AG08396 (cell line): Measurements from ENCODE around the gene SLC11A2.
A peak's percentile ranks its signal among the peaks of the same experiment; 100 is the strongest.

Source experiments
- DNase-seq: peaks from one replicate; pipeline ENCODE4 v3.0.0; 2012; ENCODE audit warnings: low spot score, mixed read lengths

The SLC11A2 gene

GRCh38 chr12:51025836-51026638 is at the start of gene SLC11A2:
TSS of gene SLC11A2 (minus strand) at chr12:51026384. CDS start at chr12:51010728, 15,656 bp downstream.
- DNase-seq = peak; percentile 98

DNA sequence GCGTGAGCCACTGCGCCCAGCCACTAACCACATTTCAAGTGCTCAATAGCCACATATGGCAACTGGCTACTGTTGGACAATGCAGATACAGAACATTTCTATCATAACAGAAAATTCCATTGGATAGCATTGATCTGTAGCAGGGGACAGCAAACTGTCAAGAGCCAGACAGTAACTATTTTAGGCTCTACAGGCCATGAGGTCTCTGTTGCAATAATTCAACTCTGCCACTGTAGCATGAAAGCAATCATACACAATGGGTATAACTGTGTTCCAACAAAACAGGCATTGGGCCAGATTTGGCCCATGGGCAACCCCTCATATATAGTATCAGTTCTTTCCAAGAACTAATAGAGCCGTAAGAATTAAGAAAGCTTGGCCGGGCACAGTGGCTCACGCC is 49.2 kb upstream of the SLC11A2 start:
- DNase-seq = no peak

DNA sequence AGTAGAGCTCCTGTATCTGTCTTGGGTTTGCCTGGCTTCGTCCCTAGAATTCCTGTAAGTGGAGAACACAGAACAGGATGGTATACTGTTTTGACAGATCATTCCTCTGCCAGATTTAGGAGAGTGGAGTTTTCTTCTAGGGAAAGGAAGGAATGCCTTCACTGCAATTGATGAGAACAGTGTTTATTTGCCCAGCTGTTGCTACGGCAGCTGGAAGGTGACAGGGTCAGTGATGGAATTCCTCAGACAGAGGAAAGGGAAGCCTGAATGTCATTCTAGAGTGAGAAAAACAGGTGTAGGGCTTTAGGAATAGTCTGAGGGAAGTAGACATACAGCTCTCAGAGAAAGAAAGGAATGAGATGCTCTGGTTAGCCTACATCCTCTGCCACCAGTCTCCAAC is 45.5 kb upstream of the SLC11A2 start:
- no peak for DNase-seq

DNA sequence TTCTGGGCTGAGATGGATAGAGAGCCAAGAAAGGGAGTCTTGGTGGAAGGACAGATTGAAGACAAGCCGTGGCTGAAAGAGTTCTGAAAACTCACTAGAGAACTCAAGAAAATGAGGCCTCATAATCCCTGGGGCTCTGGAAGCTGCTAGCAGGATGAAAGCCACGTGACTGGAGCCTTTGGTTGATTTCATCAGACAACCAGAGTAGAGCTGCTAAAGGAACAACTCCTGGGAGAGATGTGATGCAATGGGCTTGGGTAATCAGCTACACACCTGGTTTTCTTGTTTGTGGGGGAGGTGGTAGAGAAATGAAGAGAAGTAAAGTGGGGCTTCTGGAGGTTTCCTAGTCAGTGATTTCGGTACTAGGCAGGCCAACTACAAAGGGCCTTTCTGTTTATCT is 43.8 kb upstream of the SLC11A2 start:
- no peak for DNase-seq

GRCh38 chr12:51067771-51068170 is 41.6 kb upstream of the SLC11A2 start:
- DNase-seq = no peak

DNA sequence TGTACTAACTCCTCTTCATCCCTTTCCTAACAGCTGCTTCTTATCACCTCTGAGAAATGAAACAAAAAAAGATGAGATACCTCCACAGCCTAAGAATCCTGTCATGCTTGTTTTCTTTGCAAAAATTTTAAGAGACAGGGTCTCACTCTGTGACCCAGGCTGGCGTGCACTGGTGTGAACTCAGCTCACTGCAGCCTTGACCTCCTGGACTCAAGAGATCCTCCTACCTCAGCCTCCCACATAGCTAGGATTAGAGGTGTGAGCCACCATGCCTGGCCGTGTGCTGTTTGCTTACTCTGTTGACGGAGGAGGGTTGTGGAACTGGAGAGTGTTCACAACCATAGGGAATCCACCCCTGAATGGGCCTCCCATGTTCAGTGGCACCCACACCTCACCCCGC is 41.0 kb upstream of the SLC11A2 start:
- DNase-seq = no peak

- no peak for DNase-seq
These were observed 39.3 kb upstream of the SLC11A2 start for GRCh38 chr12:51065530-51065929.

DNA sequence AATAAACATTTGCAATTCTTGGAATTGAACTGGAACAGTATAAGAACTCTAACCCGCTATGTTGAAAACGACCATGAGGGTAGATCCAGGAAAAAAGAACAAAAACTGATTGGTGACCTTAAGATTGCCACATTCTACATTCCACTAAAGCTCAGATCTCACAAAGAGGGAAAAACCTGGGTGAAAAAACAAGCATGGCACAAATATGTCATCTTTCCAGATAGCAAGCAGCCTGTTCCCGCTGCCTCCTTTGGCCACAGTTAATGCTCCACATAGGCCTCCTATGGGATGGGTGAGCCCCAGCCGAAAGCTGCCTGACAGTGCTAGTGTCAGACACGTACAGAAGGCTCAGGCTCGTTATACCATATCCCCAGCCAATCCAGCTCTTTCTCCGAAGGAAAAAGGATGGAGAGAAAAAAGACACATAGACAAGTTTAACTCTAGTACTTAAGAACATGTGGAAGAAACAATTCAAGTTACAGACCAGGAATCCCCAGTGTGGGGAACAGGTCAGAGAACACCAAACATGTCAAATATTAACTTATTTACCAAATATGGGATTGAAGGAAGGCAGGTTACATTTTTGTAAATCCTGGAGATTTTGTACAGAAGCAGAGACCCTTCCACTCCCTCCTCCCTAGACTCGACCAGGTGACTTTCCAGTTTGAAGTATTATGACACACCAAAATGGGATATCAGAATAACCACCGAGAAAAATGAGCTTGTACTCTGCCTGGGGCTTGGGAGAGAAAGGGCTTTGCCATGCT is 36.6 kb upstream of the SLC11A2 start:
- no peak for DNase-seq

- DNase-seq = no peak
These were observed 32.9 kb upstream of the SLC11A2 start for GRCh38 chr12:51059086-51059485.

DNA sequence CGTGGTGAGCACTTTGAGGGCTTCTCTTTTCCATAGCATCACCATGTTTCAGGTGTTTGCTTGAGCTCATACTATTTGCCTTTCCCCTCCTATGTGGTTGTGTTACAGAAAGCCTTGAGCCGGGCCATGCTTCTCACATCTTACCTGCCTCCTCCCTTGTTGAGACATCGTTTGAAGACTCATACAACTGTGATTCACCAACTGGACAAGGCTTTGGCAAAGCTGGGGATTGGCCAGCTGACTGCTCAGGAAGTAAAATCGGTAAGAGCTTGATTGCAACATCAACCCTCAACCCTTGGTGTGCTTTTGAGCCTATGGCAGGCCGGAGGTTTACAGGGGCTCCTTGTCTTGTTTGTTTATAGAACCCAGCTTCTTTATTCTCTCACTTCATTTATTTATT is 30.1 kb upstream of the SLC11A2 start:
- no peak for DNase-seq

GRCh38 chr12:51055060-51055459 is 28.9 kb upstream of the SLC11A2 start:
- DNase-seq = no peak

DNA sequence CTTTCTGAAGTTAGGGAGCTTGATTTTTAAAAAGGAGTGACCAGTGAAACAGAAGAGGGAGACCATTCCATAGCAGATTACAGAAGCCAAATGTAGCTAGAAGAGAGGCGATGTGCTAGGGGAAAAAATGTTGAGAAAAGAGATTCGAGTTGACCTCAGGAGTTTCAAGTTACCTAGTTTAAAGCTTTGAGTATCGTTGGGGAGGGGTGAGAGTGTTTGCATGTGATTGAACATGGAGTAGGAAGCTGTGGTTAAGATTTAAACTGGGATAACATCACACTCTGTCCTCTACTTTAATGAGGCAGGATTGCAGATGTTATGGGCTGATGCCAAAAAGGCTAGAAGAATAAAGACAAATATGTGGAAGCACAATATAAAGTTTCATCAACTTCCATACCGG is 25.6 kb upstream of the SLC11A2 start:
- DNase-seq = no peak

GRCh38 chr12:51049525-51049924 is 23.3 kb upstream of the SLC11A2 start:
- no peak for DNase-seq

GRCh38 chr12:51048661-51049251 is 22.6 kb upstream of the SLC11A2 start:
- DNase-seq = no peak

DNA sequence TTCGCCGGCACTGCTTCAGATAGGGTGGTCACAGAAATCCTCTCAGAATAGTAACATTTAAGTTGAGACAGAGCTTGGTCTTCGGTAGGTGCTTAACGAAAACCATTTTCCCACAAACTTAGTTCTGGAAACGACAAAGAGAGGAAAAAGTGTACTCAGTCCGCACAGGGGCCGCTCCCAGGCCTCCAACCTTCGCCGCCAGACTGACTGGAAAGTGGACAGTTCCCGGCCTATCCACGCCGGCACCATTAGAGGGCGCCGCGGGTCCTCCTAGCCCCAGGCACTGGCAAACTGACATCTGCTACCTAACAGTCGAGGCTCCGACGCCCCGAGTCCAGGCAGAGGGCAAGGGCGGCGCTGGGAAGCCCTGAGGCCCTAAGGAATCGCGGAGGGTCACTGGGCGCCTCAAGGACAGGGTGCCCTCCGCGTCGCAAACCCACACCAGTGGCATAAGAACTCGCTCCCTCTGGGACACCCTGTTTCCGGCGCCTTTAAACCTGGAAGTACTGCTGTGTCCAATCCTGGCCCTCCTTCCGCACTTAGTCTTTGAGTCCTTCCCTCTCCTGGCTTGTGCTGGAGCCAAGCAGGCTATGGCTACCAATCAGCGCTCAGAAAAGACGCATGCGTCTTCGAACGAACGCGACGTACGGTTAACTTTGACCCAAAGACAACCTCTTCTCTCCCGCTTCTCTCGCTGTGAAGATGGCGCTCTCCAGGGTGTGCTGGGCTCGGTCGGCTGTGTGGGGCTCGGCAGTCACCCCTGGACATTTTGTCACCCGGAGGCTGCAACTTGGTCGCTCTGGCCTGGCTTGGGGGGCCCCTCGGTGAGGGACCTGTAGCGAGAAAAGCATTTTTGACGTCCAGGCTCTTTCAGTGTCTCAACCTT is 21.7 kb upstream of the SLC11A2 start, which contains the start of gene LETMD1:
TSS of gene LETMD1 (plus strand) at position 673 of the 886 bp plus-strand sequence. CDS start at position 703, 30 bp downstream.
- DNase-seq = peak; percentile 93

- DNase-seq = no peak
These were observed 10.1 kb upstream of the SLC11A2 start for GRCh38 chr12:51036279-51036678.

DNA sequence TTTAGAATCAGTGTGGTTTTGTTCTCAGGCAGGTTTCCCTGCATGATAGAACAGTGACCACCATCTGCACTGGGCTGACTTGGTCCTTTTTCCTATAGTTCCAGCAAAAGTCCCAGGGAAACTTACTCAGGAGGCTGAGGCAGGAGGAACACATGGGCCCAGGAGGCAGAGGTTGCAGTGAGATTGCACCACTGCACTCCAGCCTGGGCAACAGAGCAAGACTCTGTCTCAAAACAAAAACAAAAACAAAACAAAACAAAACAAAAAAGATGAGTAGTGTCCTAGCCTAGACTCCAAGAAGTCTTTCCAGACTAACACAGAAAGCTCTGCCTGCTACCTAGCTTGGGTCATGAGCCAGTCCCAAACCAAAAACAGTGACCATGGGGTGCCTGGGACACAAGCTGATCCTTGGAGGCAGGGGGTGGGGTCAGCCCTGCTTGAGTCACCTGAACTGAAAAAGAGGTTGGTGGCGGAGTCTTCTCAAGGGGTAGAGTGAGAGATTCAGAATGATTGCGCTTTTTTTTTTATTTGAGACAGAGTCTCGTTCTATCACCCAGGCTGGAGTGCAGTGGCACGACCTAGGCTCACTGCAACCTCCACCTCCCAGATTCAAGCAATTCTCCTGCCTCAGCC is 7.4 kb upstream of the SLC11A2 start:
- no peak for DNase-seq

DNA sequence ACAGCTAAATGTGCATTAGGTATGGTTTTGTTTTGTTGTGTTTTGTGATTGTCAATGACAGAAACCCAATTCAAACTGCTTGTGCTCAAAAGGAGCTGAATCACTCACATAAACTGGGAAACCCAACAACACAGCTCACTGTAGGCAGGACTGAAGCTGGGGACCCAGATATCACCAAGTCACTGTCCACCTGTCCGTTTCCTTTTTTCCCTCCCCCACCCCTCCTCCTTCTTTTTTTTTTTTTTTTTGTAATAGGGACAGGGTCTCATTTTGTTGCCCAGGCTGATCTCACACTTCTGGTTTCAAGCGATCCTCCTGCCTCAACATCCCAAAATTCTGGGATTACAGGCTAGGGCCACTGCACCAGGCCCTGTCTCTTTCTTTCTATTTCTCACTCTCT is 6.9 kb upstream of the SLC11A2 start:
- DNase-seq = no peak

DNA sequence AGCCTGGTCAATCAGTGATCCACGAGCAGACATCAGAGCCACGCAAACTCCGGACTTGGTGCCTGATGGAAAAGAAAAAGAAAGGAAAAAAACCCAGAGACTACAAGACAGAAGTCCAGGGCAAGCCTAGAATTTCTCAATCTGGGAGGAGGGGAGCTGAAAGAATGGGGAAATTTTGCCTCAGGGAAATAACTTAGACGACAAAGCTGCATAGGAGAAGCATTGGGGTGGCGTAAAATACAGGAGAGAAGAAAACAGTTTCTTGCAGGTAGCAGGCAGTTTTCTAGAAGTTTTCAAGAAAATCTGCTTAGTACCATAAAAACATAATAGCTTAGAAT is 2.6 kb upstream of the SLC11A2 start:
- DNase-seq = no peak

DNA sequence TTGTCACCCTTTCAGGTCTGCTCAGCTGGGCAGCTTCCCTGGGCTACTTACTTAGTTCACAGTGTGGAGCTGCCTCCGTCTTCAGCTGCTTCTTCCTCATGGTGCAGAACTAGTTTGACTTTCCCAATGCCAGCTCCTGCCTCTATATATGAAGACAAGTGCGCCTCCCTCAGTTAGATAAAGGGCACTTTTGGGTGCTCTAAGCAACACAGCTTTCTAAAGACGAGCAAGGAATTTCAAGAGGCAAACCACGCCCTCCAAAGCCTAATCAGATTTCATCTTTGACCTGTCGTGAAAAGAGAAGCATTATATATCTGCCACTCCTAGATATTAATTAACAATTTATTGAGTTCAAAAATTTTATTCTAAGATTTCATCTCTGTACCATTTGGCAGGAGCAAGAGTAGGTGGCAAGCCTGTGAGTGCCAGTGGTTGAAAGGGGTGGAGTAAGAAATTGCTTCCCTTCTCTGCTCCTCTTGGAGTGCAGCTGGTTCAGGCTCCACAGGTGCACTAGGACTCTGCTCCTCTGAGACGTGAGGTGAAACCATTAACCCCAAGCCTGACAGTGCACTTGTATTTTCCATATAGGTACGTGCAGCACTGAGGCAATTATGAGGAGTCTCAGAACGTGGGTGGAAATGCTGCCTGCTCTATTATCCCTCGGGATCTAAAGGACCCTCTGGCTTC is 2.1 kb upstream of the SLC11A2 start:
- DNase-seq = peak; percentile 29

DNA sequence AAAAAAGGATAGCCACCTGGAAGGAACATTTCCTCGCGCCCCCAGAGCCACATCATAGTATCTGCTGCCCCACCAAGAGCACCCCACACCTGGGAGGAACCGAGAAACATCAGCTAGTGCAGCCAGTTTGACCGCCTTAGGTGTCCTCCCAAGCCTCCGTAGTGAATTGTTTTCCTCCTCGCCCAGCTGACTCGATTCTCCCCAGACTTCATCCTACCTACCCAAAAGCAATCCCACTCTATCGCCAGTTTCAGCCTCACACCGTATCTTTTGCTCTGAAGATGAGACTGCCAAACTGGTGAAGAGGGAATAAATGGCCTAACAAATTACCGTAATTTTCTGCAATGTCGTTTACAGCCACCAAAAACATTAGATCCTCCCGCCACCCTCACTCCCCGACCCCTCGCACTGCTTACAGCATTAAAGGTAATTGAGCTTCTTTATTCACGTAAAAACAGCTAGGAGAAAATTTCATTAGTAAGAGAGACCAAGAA is 1.2 kb upstream of the SLC11A2 start:
- no peak for DNase-seq
